NCI-H524 (cell line): ENCODE results near the gene SAC3D1.
"Not testable (repeated sequence)": the region's sequence is repeated elsewhere in the genome, so short reads cannot be mapped to it uniquely, and the experiment has no call there.

Experiments
- DNase-seq, 2 experiments: peaks; one replicate each; lab custom pipeline; 2025; lab: John Stamatoyannopoulos, UW

The SAC3D1 gene

DNA sequence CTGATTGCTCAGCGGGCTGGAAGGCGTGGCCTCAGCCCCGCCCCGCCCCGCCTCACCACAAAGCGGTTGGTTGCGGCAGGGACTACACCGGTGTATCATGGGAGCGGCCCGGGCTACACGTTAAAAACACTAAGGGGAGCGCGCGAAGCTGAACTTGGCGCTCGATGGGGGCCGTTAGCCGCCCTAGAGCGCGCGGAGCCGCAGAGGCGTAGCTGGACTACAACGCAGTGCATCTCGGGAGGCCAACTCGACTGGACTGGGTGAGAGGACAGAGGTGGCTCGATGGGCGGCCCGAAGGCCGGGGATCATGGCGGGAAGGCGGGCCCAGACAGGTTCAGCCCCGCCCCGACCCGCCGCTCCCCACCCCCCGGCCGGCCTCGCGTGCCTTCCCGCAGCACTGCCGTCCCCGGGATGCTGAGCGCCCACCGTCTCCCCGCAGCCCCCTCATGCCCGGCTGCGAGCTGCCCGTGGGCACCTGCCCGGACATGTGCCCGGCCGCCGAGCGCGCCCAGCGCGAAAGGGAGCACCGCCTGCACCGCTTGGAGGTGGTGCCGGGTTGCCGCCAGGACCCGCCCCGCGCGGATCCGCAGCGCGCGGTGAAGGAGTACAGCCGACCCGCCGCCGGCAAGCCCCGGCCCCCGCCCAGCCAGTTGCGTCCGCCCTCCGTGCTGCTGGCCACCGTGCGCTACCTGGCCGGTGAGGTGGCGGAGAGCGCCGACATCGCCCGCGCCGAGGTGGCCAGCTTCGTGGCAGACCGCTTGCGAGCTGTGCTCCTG, at the start of gene SAC3D1:
Gene SAC3D1, plus strand, starts transcription at position 364 of the 776 bp plus-strand sequence. Its CDS starts 83 bp downstream, at position 447.
- DNase-seq = peak; percentile 96 to 97

DNA sequence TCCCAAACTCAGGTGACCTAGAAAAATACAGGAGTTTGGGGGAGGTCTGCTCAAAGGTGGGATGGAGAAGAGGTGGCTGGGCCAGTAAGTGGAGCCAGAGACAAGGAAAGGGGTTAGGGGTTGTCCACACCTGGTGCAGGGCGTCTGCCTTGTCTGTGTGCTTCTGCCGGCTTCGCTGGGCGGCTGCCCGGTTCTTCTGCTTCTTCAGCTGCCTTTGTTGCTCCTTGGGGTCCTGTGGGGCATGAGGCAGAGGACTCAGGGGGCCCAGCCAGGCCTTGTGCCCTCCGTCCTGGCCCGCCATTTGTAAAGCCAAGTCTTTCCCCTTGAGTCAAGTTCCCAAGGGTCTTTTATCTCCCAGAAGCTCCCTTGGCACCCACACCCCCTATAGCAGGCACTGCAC, 46.7 kb upstream of the SAC3D1 start:
- DNase-seq = no peak

DNA sequence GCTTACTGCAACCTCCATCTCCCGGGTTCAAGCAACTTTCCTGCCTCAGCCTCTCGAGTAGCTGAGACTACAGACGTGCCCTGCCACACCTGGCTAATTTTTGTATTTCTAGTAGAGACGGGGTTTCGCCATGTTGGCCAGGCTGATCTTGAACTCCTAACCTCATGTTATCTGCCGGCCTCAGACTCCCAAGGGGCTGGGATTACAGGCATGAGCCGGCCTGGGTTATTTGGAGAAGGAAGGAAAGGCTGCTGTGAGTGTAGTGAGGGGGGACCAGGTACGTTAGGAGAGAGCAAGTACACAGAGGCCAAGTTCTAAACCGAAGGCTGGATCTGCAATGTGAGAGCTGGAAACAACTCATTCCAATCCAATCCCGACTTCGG, 44.7 kb upstream of the SAC3D1 start:
- no peak for DNase-seq

DNA sequence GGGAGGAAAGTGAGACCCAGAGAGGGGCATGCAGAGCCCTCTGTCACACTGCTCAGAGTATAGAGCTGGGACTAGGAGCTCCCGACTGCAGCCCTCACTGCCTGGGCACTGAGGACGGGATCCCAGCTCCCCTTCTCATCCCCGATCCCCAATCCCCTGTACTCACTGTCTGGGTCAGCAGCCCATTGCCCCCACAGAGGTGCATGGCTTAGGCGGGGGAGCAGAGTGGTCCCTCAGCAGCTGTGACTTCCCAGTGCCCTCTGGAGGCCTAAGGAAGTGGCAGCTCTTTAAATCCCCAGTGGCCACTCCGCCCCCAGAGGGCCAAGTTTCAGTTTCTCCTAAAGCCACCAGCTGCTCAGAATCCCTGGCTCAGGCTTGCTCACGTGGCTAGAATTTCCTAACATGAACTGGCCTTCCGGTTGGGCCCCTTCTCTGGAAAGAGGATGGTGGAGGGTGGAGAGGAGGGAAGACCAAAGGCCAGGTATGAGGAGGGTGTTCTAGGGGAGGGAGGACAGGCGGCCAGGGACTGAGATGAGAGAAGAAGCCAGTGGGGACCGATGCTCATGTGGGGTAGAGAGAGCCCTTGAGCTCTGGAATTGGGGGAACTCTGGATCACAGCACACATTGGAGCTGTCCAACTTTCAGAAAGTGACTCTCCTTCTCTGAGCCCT, 44.2 kb upstream of the SAC3D1 start, which contains the start of gene BATF2:
Gene BATF2, minus strand, starts transcription at position 262 of the 671 bp plus-strand sequence. Its CDS starts 57 bp downstream, at position 205.
- peak; percentile 84 to 94 for DNase-seq

DNA sequence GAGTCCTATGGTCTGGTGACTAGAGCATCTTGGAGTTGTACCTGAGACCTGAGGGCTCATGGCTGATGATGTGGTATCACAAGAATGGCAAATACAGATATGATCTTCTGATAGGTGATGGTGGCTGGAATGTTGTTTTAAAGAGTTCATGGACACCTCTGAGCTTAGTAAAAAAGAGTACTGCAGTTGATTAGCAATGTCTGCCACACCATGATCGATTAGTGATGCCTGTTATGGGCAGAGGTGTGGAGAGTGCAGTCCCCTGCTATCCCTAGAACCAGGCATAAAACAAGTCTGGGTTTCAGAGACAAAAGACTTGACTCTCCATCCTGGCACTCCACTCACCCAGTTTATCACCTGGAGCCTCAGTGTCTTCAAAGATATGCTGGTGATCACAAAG, 42.9 kb upstream of the SAC3D1 start:
- DNase-seq = no peak

DNA sequence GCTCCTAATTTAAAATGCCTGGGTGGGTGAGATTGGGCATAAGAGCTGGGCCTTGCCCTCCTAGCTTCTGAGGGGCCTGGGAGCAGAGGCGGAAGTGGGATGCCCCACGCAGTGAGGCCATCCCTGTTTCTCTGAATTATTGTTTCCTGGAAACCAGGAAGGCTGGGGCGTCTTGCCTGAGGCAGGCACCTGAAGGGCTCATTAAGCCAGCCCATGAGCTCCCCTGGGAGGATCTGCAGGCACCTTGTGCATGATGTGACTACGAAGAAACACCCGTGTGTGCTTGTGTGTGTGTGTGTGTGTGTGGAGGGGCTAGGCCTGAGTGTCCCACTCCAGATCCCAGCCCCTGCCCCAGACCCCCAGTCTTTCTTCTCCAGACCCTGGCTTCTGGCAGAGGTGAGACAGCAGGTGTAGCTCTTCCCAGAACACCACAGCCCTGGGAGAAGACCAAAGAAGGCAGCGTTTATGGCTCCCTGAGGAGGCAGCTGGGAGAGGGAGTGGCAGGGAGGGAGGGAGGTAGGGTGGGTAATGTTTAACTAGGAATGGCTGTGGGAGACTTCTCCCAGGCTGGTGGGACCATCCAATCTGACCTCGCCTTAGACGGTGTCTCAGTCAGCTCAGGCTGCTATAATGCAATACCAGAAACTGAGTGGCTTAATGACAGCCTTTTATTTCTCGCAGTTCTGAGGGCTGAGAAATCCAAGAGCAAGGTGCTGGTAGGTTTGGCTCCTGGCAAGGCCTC, 42.1 kb upstream of the SAC3D1 start:
- no peak for DNase-seq

DNA sequence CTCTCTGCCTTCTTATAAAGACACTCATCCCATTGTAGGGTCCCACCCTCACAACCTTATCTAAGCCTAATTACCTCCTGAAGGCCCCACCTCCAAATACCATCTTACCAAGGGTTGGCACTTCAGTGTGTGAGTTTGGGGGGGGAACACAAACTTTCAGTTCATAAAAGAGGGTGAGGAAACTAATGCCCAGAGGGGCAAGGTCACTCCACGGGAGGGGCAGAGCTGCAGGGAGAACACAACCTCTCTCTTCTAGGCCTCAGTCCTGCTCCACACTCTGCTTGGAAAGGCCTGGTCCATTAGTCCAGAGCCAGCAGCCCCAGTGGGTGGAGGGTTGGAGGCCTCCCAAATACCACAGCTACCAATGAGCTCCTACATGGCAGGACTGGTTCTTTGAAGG, 41.5 kb upstream of the SAC3D1 start:
- no peak for DNase-seq

DNA sequence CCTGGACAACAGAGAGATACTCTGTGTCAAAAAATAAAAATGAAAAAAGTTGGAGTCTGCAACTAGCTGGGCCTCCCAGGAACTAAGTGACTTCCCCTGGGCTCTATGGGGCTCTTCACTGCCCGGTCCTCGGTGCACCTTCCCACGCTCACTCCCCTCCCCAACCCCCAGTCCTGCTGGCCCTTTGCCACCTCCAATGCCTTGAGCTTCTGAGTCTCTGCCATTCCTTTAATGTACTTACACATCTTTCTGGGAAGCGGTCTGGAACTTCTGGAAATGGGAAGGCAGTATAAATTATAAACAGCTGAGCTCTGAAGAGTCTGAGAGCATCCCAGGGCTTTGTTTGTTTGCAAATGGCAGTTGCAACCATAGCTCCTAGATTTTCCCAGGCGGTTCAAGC, 38.3 kb upstream of the SAC3D1 start:
- DNase-seq = no peak

DNA sequence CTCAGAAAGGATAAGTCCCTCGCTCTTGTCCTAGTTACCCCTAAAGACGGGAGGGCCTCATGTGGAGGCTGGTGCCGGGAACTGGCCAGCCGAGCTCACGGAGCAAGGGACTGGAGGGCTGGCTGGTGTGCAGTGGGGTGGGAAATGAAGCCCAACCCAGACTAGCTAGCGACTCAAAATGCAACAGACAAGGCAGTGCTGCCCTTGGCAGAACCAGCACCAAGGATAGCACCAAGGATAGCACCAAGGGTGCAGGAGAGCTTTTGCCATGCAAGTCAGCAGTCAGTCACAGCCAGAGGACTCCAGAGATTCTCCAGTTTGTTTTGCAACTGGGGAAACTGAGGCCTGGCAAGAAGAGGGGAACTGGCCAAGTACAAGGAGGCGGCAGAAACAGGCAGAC, 37.7 kb upstream of the SAC3D1 start:
- no peak for DNase-seq

DNA sequence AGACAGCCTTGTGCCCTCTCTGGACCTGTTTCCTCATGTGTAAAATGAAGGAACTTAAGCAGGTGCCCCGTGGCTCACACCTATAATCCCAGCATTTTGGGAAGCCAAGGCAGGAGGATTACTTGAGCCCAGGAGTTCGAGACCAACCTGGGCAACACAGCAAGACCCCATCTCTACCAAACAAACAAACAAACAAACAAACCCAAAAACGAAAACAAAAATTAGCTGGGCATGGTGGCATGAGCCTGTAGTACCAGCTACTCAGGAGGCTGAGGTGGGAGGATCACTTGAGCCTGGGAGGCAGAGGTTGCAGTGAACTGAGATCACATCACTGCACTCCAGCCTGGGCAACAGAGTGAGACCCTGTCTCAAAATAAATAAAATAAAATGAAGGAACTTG, 37.0 kb upstream of the SAC3D1 start:
- not testable (repeated sequence) for DNase-seq

DNA sequence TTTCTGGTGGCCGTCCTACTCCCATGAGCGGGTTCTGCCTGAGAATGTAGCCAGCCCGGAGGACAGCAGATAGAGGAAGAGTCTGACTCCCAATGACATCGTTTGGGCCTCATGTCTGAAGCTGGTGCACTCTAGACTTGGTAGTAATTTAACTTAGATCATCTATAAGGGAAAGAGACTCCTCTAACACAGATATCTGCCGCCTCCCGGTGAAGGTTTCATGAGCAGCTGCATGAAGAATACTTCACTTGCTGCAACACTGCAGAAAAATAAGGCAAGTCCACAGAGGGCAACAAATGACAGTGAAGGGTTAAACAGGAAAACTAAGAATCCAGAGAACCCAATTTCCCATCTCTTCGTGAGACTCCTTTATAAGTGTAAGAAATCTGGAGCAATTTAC, 33.0 kb upstream of the SAC3D1 start:
- no peak for DNase-seq

DNA sequence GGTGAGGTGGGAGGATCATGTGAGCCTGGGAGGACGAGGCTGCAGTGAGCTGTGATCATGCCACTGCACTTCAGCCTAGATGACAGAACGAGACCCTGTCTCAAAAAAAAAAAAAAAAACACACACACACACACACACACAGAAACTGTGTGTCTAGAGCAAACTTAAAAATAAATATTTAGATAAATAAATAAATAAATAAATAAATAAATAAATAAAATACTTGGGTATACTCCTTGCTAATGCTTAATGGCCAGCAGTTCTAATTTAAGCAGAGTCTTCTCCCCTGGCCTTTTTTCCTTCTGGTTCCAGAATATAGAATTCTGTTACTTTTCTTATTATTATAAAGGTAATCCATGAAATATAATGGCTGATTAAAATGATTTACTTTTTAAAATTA, 32.1 kb upstream of the SAC3D1 start:
- no peak for DNase-seq

DNA sequence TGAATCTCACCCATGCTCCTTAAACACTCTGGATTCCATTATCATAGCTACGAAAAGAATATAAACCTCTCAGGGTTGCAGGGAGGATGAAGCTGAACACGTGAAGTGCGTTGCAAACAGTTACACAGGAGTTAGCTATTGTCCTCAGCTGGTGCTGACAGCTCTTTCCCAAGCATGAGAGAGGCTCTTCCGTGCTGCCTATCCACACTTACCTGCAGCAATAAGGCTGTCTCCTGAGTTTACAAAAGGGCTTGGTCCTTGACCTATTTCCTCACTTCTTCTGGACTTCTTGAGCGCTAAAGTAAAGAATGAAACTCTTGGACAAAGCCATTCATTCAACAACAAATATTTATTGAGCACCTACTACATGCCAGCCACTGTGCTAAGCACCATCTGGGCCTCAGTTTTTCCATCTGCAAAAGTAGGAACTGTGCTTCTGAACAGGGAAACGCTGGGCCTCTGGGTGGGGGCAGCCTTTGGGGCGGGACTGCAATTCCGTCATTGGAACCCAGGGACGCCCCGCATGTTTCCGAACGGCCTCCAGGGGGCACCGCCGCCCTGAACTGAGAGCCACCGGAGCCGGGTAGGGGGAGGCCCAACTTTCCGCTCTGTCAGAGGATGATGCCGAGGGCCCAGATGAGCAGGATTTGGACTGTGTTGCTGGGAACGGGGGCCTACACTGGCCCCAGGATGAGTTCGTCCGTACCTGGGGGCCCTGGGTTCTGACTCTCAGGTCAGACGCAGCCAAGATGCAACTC, 27.7 kb upstream of the SAC3D1 start:
- peak; percentile 81 to 83 for DNase-seq

DNA sequence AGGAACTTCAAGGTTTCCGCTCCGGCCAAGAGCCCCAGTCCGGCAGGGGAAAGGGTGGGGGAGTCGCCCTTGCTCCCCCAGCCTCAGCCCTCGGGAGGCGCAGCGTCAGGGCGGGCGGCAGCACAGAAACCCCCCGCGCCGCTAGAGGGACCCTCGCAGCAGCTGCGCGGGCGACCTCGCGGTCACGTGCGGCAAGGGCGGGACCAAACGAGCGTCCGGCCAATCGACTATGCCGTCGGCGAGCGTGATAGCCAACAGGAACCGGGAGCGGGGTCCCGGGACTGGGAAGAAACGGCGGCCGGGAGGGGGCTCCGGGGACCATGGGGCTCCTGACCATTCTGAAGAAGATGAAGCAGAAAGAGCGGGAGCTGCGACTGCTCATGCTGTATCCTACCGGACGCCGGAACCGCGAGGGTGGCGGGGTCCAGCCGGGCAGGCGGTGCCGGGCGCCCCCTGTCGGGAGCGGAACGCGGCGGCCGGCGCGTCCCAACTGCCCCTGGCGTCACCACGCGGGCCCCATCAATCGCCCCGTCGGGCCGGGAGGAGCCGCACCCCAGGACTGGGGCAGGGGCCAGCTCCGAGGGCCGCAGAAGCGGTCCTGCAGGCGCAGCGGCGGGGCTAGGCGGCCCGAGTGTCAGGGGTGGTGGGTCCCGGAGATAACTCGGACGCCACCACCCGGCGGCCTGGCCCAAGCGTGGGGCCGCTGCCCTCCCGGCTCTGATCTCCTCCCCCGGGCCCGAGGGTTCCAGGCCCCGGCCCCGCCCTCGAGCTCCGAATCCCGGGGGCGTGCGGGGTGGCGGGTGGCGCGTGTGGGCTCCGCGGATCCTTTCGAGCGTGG, 26.9 kb upstream of the SAC3D1 start, which contains the start of gene ARL2:
Gene ARL2, plus strand, starts transcription at position 273 of the 838 bp plus-strand sequence. Its CDS starts 48 bp downstream, at position 321.
- peak; percentile 83 to 93 for DNase-seq

DNA sequence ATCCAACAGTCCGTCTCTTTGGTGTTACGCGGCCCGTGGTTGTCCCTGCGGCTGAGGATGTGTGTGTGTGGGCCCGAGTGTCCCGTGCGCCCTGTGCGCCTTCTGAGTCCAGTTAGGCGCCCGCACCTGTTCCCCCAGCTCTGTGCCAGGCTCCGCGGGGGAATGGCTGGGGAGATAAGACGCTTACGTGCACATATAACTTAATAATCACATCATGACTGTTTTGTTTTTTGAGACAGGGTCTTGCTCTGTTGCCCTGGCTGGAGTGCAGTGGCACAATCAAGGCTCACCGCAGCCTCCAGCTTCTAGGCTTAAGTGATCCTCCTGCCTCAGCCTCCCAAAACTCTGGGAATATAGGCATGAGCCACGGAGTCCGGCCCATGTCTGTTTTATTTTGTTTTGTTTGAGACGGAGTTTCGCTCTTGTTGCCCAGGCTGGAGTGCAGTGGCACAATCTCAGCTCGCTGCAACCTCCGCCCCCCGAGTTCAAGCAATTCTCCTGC, 26.2 kb upstream of the SAC3D1 start:
- DNase-seq = peak in 1 of 2 experiments; percentile 49

DNA sequence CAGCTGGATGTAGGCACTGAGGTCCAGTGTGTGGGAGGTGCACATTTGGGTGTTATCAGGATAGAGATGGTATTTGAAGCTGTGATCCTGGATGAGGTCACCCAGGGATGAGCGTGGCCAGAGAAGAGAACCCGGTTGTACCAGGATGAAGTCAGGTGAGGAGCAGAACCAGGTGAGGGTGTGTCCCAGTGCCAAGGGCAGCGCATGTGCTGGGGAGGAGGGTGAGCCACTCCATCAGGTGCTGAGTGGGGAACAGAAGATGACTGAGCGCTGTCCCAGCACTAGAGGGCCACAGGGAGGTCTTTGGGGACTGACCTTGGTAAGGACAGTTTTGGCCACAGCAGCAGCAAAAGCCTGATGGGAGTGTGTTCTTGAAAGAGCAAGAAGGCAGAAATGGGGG, 24.3 kb upstream of the SAC3D1 start:
- no peak for DNase-seq

DNA sequence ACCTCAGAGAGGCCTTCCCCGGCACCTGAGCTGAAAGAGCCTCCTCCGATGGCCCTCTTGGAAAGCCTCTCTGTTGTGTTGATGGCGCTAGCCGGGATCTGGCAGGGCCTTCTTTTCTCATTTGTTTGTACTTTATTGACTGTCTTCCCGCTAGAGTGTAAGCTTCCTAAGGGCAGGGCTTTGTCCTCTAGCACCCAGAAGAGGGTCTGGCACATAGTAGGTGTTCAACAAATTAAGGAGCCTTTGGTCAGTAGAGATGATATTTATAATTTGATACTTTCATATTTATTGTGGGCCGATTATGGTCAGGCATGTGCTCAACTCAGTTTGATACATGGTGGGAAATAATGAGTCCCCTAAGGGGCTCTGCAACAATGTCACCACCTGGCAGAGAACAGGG, 23.1 kb upstream of the SAC3D1 start:
- DNase-seq = no peak

DNA sequence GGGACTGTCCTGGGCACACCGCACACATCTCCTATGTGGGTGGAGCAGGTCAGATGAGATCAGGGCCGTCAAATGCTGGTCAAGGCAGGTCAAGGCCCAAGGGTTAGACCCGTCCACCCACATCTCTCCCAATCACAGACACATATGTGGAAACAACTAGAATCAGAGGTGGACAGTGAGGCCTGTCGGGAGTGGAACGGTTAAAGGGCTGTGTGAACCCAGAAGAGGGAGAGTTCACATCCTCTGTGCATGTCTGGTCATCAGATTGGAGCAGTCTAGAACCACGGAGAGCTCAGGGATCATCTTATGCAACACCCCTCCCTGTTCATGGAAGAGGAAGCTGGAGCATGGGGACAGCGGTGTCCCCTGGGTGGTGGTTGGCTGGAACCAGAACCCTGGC, 21.2 kb upstream of the SAC3D1 start:
- no peak for DNase-seq

DNA sequence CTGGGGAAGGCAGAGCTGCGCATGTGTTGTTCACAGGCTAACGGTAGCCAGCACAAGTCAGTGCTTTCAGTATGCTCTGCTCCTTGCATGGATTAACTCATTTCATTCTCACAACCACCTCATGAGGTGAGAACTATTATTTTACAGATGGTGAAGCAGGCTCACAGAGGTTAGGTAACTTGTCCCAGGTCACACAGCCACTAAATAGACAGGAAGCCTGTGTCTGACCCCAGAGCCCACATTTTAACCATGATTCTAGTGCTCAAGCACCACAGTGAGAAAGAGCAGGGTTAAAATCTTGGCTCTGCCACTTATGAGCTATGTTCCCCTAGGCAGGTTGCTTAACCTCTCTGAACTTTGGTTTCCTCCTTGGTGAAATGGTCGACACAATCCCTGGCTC, 20.0 kb upstream of the SAC3D1 start:
- DNase-seq = no peak

DNA sequence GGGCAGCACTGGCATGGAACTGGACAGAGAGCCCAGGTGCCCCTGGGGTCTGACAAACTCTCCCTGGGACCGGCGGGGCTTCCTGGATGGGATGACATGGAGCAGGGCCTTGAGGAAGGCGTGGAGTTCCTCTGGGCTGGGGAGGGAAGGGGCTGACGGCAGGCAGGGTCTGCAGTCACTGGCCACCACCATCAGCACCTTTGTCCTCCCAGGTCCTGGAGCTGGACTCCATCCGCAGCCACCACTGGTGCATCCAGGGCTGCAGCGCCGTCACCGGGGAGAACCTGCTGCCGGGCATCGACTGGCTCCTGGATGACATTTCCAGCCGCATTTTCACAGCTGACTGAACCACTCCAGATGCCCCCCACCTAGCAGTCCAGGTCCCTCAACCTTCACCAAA, 19.5 kb upstream of the SAC3D1 start:
- no peak for DNase-seq

DNA sequence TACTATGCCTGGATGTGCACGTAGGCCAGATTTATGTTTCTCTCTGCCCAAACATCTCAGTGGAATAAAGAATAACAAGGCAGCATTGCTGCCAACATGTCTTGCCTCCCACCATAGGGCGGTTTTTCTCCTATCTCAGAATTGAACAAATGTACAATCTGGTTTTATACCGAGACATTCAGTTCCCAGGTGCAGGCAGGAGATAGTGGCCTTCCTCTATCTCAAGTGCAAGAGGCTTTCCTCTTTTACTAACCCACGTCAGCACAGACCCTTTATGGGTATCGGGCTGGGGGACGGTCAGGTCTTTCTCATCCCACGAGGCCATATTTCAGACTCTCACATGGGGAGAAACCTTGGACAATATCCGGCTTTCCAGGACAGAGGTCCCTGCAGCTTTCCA, 17.5 kb upstream of the SAC3D1 start:
- not testable (repeated sequence) for DNase-seq
